Body of pancreas (tissue), 4 donors: Measurements from ENCODE around the gene TBX18. TPM values are rescaled to one million over a fixed set of nuclear protein-coding genes. Genes with fewer than 3 reads are reported as not detected.

Source experiments
- ATAC-seq: fragments of 150-250 bp; one replicate; pipeline ENCODE4 v1.9.1; 2016
- DNase-seq, 4 donors: peaks; one replicate each; pipeline ENCODE4 v3.0.0-alpha.2; 2019
- H3K27ac ChIP-seq, 4 donors: fragments of 200-600 bp; sonication (generic); 1 replicate in 3 of 4; 2 replicates in 1 of 4; pipeline versions ENCODE4 v1.5.1 to v1.6.1; 2016 to 2019; ENCODE audit warnings: mild to moderate bottlenecking in 1 of 4, mixed read lengths in 1 of 4, moderate library complexity in 1 of 4
- H3K27me3 ChIP-seq, 2 donors: fragments of 200-600 bp; sonication (generic); one replicate each; pipeline ENCODE4 v1.6.0; 2016; ENCODE audit warnings: mild to moderate bottlenecking in 1 of 2
- H3K36me3 ChIP-seq, 2 donors: fragments of 200-600 bp; sonication (generic); replicated peaks in 1 of 2; 2 replicates each; pipeline ENCODE4 v1.5.1; 2016; ENCODE audit warnings: low read depth in 2 of 2; ENCODE audit not compliant: insufficient read depth in 1 of 2
- H3K4me1 ChIP-seq: fragments of 200-600 bp; sonication (generic); one replicate; pipeline ENCODE4 v1.6.0; 2016
- H3K4me3 ChIP-seq, 2 donors: fragments of 200-600 bp; sonication (generic); 1 replicate in 1 of 2; 2 replicates in 1 of 2; pipeline ENCODE4 v1.5.1; 2016 to 2019
- H3K9me3 ChIP-seq, 3 donors: fragments of 200-600 bp; sonication (generic); 1 replicate in 2 of 3; 2 replicates in 1 of 3; pipeline ENCODE4 v1.5.1; 2016
- POLR2A ChIP-seq, 3 donors: fragments of 450-650 bp; IDR thresholded peaks; one replicate each; pipeline ENCODE4 v1.6.1; 2016; ENCODE audit warnings: antibody characterized with exemption in 3 of 3, mild to moderate bottlenecking in 2 of 3
- WGBS, 2 donors: methylation state at CpG; one replicate each; pipeline ENCODE4 v1.1.5; 2017; 5-methylcytosine and 5-hydroxymethylcytosine counted together
- intact Hi-C: fragments of 100-400 bp; cut with DNase I; formaldehyde crosslinking; loops from one replicate; pipeline ENCODE4 v1.15.1; 2023
- total RNA-seq, 2 donors: library from RNA; depleted of rRNA; stranded (reverse); fragments of >200 nt; gene quantifications; one replicate each; pipeline ENCODE4 v1.1.0, GENCODE V29; 2016
- TF ChIP-seq, protein P1 (sequence below), 7 experiments: fragments of 450-650 bp in 4 of 7; fragments of 200-600 bp in 3 of 7; sonication (generic) in 3 of 7; IDR thresholded peaks; one replicate each; pipeline ENCODE4 v1.5.1; 2016 to 2019; ENCODE audit warnings: antibody characterized with exemption in 7 of 7

Gene TBX18
- total RNA-seq, 2 donors from 2014 or later: 0.52 to 2.0 TPM

DNA sequence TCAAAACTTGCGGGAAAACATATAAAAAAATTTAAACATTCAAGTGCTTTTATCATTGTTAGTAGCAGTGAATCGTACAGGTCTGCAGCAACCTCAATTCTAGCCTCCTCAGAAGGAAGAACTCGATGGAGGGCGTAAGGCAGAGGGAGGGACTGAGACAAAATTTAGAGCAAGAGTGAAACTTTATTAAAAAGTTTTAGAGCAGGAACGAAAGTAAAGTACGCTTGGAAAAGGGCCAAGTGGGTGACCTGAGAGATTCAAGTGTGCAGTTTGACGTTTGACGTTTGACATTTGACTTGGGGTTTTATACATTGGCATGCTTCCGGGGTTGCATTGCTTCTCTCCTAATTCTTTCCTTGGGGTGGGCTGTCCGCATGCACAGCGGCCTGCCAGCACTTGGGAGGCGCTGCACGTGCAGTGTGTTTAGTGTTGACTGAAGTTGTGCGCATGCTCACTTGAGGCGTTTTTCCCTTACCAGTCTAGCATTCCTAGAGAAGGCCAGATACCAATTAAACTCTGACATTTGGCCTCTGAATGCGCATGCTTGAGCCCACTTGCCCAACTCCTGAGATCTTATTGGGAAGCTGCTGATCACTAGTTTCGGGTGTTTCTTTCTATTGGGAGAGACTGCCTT lies 82.6 kb downstream of the TBX18 start:
- intact Hi-C loops: no loop called here
- H3K36me3 ChIP-seq: no peaks in the 10 kb centered on the region
- H3K4me1 ChIP-seq: no peaks in the 10 kb centered on the region
- no peak overlapping the region for H3K27ac ChIP-seq
- ATAC-seq (no peak), DNase-seq (no peak)
- WGBS, 2 donors: 72 to 76% methylated on average over 17 of the region's 17 CpGs
- no peak overlapping the region for H3K4me3 ChIP-seq
- no peak for TF ChIP-seq POLR2A (IDR thresholded peaks at IDR 0.05)
- TF ChIP-seq, protein P1, sequence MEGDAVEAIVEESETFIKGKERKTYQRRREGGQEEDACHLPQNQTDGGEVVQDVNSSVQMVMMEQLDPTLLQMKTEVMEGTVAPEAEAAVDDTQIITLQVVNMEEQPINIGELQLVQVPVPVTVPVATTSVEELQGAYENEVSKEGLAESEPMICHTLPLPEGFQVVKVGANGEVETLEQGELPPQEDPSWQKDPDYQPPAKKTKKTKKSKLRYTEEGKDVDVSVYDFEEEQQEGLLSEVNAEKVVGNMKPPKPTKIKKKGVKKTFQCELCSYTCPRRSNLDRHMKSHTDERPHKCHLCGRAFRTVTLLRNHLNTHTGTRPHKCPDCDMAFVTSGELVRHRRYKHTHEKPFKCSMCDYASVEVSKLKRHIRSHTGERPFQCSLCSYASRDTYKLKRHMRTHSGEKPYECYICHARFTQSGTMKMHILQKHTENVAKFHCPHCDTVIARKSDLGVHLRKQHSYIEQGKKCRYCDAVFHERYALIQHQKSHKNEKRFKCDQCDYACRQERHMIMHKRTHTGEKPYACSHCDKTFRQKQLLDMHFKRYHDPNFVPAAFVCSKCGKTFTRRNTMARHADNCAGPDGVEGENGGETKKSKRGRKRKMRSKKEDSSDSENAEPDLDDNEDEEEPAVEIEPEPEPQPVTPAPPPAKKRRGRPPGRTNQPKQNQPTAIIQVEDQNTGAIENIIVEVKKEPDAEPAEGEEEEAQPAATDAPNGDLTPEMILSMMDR (IDR thresholded peaks at IDR 0.05): no peak
- H3K27me3 ChIP-seq: no peaks in the 10 kb centered on the region
- no peaks in the 10 kb centered on the region for H3K9me3 ChIP-seq

DNA sequence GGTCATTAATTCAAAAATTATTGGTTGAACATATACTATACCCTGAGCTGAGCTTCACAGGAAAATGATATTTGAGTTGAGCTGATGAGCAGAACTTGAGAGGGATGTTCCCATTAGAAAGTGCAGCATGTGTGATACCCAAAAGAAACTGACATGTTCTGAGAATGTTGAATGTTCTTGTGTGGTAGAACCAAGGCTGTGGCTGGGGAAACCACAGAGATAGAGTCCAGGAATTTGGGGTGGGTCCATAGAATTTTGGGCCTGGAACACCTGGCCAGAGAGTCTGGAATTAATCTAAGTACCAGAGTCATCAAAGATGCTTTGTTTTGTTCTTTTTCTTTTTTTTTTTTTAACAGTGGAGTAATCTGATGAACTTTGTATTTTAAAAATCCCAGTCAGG lies 88.7 kb downstream of the TBX18 start:
- no peaks in the 10 kb centered on the region for H3K36me3 ChIP-seq
- H3K9me3 ChIP-seq: no peaks in the 10 kb centered on the region
- ATAC-seq (no peak), DNase-seq (no peak)
- H3K27me3 ChIP-seq: no peaks in the 10 kb centered on the region
- TF ChIP-seq POLR2A (IDR thresholded peaks at IDR 0.05): no peak
- TF ChIP-seq, protein P1 (IDR thresholded peaks at IDR 0.05): no peak
- no peaks in the 10 kb centered on the region for H3K4me1 ChIP-seq
- H3K27ac ChIP-seq: no peak overlapping the region
- intact Hi-C loops: no loop called here
- no peak overlapping the region for H3K4me3 ChIP-seq

DNA sequence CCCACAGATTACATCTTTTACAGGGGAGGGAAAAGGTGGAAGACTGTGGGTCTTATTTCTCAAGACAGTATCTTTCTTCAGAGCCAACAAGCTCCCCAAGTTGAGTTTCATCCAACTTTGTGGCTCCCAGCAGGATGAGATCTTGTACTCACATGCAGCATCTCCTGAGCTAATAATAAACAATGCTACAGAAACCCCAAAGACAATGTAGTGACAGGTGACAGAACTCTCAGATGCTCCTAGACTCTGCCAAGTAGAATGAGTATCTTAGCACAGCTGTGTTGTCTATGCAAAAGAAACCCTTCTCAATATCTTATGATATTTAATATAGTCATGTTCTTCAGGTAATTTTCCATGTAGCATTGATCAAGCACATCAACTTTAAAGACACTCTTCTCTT lies 90.0 kb downstream of the TBX18 start:
- intact Hi-C loops: no loop called here

DNA sequence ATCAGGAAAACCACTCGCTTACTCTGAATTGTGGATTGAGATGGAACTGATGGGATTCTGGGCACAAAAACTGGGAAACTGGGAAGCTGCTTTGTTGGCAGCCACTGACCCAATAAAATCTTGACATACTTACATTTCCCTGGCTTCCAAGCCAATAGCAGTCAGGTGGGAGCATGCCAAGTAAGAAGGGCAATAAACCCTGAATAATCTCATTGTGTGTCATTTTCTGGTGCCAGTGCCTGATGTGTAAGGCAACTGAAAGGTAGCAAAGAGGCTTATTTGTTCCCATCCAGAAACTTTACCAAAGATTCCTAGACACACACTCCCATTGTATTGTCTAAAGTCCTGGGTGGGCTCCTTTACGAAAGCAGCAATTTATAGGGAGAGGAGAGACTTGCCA lies 93.2 kb downstream of the TBX18 start:
- no peak overlapping the region for H3K27ac ChIP-seq
- no peaks in the 10 kb centered on the region for H3K36me3 ChIP-seq
- intact Hi-C loops: no loop called here
- no peak for TF ChIP-seq POLR2A (IDR thresholded peaks at IDR 0.05)
- TF ChIP-seq, protein P1 (IDR thresholded peaks at IDR 0.05): no peak
- ATAC-seq: no peak
- H3K9me3 ChIP-seq: no peaks in the 10 kb centered on the region
- H3K27me3 ChIP-seq: no peaks in the 10 kb centered on the region
- H3K4me3 ChIP-seq: no peak overlapping the region
- H3K4me1 ChIP-seq: no peaks in the 10 kb centered on the region
- 70 to 77% methylated on average over 2 of the region's 2 CpGs for WGBS, 2 donors
- DNase-seq: no peak

More for the DNA sequence above, 90.0 kb downstream of the TBX18 start:
- ATAC-seq: no peak
- DNase-seq: no peak
- no peaks in the 10 kb centered on the region for H3K36me3 ChIP-seq
- no peak for TF ChIP-seq POLR2A (IDR thresholded peaks at IDR 0.05)
- TF ChIP-seq, protein P1 (IDR thresholded peaks at IDR 0.05): no peak
- H3K4me3 ChIP-seq: no peak overlapping the region
- H3K9me3 ChIP-seq: no peaks in the 10 kb centered on the region
- H3K4me1 ChIP-seq: no peaks in the 10 kb centered on the region
- H3K27ac ChIP-seq: no peak overlapping the region
- H3K27me3 ChIP-seq: no peaks in the 10 kb centered on the region

DNA sequence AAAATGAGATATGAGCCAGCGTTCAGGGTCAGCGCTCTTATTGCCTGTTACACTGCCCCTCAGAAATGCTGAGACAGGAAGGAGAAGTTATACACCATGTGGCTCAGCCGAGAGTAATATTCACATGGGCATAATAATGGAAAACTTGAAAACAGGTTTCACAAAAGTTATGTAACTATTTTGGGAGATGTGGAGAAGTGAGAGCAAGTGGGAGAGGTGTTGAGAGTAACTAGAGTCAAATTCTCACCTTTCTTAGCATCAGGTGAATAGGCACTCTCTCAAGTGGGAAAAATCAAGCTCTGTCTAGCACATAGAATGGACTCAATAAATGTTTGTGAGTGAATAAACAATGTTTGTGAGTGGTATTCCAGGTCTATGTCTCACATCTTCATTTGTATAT lies 94.5 kb downstream of the TBX18 start:
- H3K27me3 ChIP-seq: no peaks in the 10 kb centered on the region
- H3K4me3 ChIP-seq: no peak overlapping the region
- no peak for TF ChIP-seq POLR2A (IDR thresholded peaks at IDR 0.05)
- TF ChIP-seq, protein P1 (IDR thresholded peaks at IDR 0.05): no peak
- no peak for DNase-seq
- intact Hi-C loops: no loop called here
- no peak for ATAC-seq
- H3K36me3 ChIP-seq: no peaks in the 10 kb centered on the region
- H3K27ac ChIP-seq: no peak overlapping the region
- WGBS, 2 donors: 65 to 66% methylated on average over 3 of the region's 3 CpGs
- H3K4me1 ChIP-seq: no peaks in the 10 kb centered on the region
- no peaks in the 10 kb centered on the region for H3K9me3 ChIP-seq
